ENCODE measurements around the gene EPX.
A peak's percentile ranks its signal among the peaks of the same experiment; 100 is the strongest.

Gene EPX

DNA sequence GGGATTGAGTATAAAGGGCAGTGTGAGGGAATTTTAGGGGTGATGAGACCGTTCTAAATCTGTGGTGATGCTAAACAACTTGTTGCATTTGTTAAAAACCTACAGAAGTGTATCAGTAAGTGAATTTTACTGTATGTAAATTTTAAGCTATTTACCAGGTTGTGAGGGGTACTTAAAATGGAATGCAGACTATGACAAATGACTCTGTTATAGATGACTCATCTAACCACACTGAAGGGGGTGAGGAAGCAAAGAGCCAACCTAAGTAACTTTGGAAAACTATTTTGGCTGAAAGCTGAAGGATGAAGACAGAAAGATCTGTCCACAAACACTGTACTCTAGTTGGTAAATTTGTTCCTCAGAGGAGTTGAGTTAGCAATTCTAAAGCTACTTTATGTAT lies 31.8 kb downstream of the EPX start:
- H4K8ac ChIP-seq (ENCODE audit: low read depth, low read length) = no peak overlapping the region
- no peak overlapping the region for H3K56ac ChIP-seq (ENCODE audit: low read length)
- no peaks in the 10 kb centered on the region for H3K36me3 ChIP-seq (ENCODE audit: control insufficient read depth, insufficient read depth, low read length)
- no peak overlapping the region for H3K4ac ChIP-seq (ENCODE audit: low read depth, low read length)
- WGBS (ENCODE audit: extremely low coverage, insufficient coverage, low lambda C conversion rate) = no CpG with 5 or more reads among the region's 1 CpG
- H4K5ac ChIP-seq (ENCODE audit: low read length) = no peak overlapping the region
- H3K4me2 ChIP-seq (ENCODE audit: low read length) = no peak overlapping the region
- H2BK5ac ChIP-seq (ENCODE audit: low read length) = no peak overlapping the region
- H3K27me3 ChIP-seq (ENCODE audit: insufficient read depth, low read length, poor library complexity) = no peaks in the 10 kb centered on the region
- no peak overlapping the region for H2BK15ac ChIP-seq (replicated peaks; ENCODE audit: low read depth)
- no peaks in the 10 kb centered on the region for H3K79me1 ChIP-seq (ENCODE audit: low read length)
- H2BK120ac ChIP-seq (ENCODE audit: low read depth, low read length) = no peak overlapping the region
- no peak overlapping the region for H3K18ac ChIP-seq (ENCODE audit: low read length)
- H3K79me2 ChIP-seq (ENCODE audit: control insufficient read depth, insufficient read depth, low read length) = no peaks in the 10 kb centered on the region
- DNase-seq = peak; percentile 76
- no peak overlapping the region for H3K4me3 ChIP-seq (ENCODE audit: low read length)
- H2AK5ac ChIP-seq (ENCODE audit: low read length) = no peak overlapping the region
- H3K23ac ChIP-seq (ENCODE audit: low read length) = no peak overlapping the region
- H3K4me1 ChIP-seq (ENCODE audit: control insufficient read depth, low read depth, low read length) = peaks cover 2% of the 10 kb centered on the region
- no peak overlapping the region for H3K9ac ChIP-seq (ENCODE audit: low read length)
- H3K27ac ChIP-seq (ENCODE audit: low read depth, low read length) = no peak overlapping the region

DNA sequence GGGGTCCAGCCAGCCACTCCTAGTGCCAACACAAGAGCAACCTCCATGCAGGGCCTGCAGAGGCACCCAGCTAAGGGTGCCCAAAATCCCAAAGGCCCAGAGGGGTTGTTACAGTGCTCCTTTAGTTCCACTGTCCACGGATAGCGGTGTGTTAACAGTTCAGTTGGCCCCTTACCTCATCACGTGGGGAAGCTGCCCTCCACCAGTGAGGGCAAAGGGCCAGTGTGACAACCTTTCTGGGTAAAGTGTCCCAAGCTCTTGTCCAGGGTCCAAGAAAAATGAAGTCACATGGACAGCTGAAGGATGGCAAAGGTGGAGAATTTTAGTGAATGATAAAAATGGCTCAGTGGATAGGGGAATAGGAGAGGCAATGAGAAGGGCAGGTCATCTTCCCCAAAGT lies 35.2 kb downstream of the EPX start:
- no peaks in the 10 kb centered on the region for H3K36me3 ChIP-seq (ENCODE audit: control insufficient read depth, insufficient read depth, low read length)
- no peaks in the 10 kb centered on the region for H3K79me1 ChIP-seq (ENCODE audit: low read length)
- no peak overlapping the region for H3K23ac ChIP-seq (ENCODE audit: low read length)
- no peak overlapping the region for H2BK5ac ChIP-seq (ENCODE audit: low read length)
- no peak overlapping the region for H3K4ac ChIP-seq (ENCODE audit: low read depth, low read length)
- no peak overlapping the region for H4K8ac ChIP-seq (ENCODE audit: low read depth, low read length)
- no peak overlapping the region for H4K5ac ChIP-seq (ENCODE audit: low read length)
- H3K18ac ChIP-seq (ENCODE audit: low read length) = no peak overlapping the region
- H3K56ac ChIP-seq (ENCODE audit: low read length) = no peak overlapping the region
- WGBS (ENCODE audit: extremely low coverage, insufficient coverage, low lambda C conversion rate) = no CpG with 5 or more reads among the region's 3 CpGs
- no peak overlapping the region for H3K27ac ChIP-seq (ENCODE audit: low read depth, low read length)
- H2BK15ac ChIP-seq (replicated peaks; ENCODE audit: low read depth) = no peak overlapping the region
- no peaks in the 10 kb centered on the region for H3K27me3 ChIP-seq (ENCODE audit: insufficient read depth, low read length, poor library complexity)
- H3K4me3 ChIP-seq (ENCODE audit: low read length) = no peak overlapping the region
- no peak overlapping the region for H3K4me2 ChIP-seq (ENCODE audit: low read length)
- no peak for DNase-seq
- H2BK120ac ChIP-seq (ENCODE audit: low read depth, low read length) = no peak overlapping the region
- no peak overlapping the region for H3K9ac ChIP-seq (ENCODE audit: low read length)
- no peaks in the 10 kb centered on the region for H3K79me2 ChIP-seq (ENCODE audit: control insufficient read depth, insufficient read depth, low read length)
- no peak overlapping the region for H2AK5ac ChIP-seq (ENCODE audit: low read length)
- no peaks in the 10 kb centered on the region for H3K4me1 ChIP-seq (ENCODE audit: control insufficient read depth, low read depth, low read length)

DNA sequence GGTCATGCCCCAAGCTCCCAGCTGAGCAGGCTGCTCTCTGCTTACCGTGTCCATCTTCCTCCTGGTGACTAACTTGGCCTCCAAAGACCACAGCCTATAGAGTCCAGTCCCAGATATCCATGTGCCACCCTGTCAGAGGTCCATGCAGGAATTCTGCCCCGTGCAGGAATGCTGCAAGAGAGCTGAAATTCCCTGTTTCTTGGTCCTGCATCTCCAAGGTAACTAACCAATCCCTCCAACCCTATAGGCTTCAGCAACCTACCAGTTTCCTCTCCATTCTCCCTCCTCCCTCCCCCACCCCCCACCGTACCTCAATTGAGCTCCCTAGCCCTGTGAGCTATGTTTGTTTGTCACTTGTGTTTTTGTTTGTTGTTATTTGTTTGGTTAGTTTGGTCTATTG lies 36.2 kb downstream of the EPX start:
- Histone ChIP-seq H3K4me1 (ENCODE audit: control insufficient read depth, low read depth, low read length) (no peaks in the 10 kb centered on the region), H3K27ac (ENCODE audit: low read depth, low read length) (no peak overlapping the region), H3K4me3 (ENCODE audit: low read length) (no peak overlapping the region), H2AK5ac (ENCODE audit: low read length) (no peak overlapping the region), H4K8ac (ENCODE audit: low read depth, low read length) (no peak overlapping the region), H3K18ac (ENCODE audit: low read length) (no peak overlapping the region), H3K23ac (ENCODE audit: low read length) (no peak overlapping the region), H3K4ac (ENCODE audit: low read depth, low read length) (no peak overlapping the region), H3K4me2 (ENCODE audit: low read length) (no peak overlapping the region), H2BK120ac (ENCODE audit: low read depth, low read length) (no peak overlapping the region), H3K79me2 (ENCODE audit: control insufficient read depth, insufficient read depth, low read length) (no peaks in the 10 kb centered on the region), H3K56ac (ENCODE audit: low read length) (no peak overlapping the region), H2BK15ac (replicated peaks; ENCODE audit: low read depth) (no peak overlapping the region), H3K36me3 (ENCODE audit: control insufficient read depth, insufficient read depth, low read length) (no peaks in the 10 kb centered on the region), H3K79me1 (ENCODE audit: low read length) (no peaks in the 10 kb centered on the region), H3K9ac (ENCODE audit: low read length) (no peak overlapping the region), H2BK5ac (ENCODE audit: low read length) (no peak overlapping the region), H3K27me3 (ENCODE audit: insufficient read depth, low read length, poor library complexity) (no peaks in the 10 kb centered on the region), H4K5ac (ENCODE audit: low read length) (peak overlapping the region; percentile 72)
- WGBS (ENCODE audit: extremely low coverage, insufficient coverage, low lambda C conversion rate) = no CpG with 5 or more reads among the region's 3 CpGs
- DNase-seq = peak; percentile 47

DNA sequence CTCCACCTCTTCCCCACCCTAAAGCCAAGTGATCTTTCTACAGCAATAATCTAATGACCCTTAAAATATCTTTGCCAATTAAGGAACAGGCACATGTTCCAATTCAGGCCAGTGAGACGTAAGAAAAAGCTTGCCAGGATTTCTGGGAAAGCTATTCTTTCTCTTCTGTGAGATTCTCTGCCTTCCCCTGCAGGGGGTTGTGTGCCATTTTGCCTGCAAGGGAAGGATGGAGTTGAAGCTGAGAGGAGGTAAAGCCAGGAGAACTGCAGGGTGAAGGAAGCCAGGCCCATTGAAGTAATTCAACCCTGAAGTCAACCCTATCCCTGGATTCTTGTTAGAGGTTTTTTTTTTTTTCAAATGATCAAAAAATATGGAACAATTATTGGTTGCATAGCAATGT lies 36.9 kb downstream of the EPX start:
- no peak overlapping the region for H2AK5ac ChIP-seq (ENCODE audit: low read length)
- H3K36me3 ChIP-seq (ENCODE audit: control insufficient read depth, insufficient read depth, low read length) = no peaks in the 10 kb centered on the region
- H2BK5ac ChIP-seq (ENCODE audit: low read length) = no peak overlapping the region
- no peaks in the 10 kb centered on the region for H3K4me1 ChIP-seq (ENCODE audit: control insufficient read depth, low read depth, low read length)
- no peak overlapping the region for H3K56ac ChIP-seq (ENCODE audit: low read length)
- H3K4ac ChIP-seq (ENCODE audit: low read depth, low read length) = no peak overlapping the region
- no peak overlapping the region for H3K4me3 ChIP-seq (ENCODE audit: low read length)
- H3K9ac ChIP-seq (ENCODE audit: low read length) = no peak overlapping the region
- H3K4me2 ChIP-seq (ENCODE audit: low read length) = no peak overlapping the region
- H3K27ac ChIP-seq (ENCODE audit: low read depth, low read length) = no peak overlapping the region
- no peaks in the 10 kb centered on the region for H3K27me3 ChIP-seq (ENCODE audit: insufficient read depth, low read length, poor library complexity)
- no CpG with 5 or more reads among the region's 1 CpG for WGBS (ENCODE audit: extremely low coverage, insufficient coverage, low lambda C conversion rate)
- no peak overlapping the region for H2BK15ac ChIP-seq (replicated peaks; ENCODE audit: low read depth)
- DNase-seq = no peak
- H3K79me1 ChIP-seq (ENCODE audit: low read length) = no peaks in the 10 kb centered on the region
- no peak overlapping the region for H2BK120ac ChIP-seq (ENCODE audit: low read depth, low read length)
- H3K23ac ChIP-seq (ENCODE audit: low read length) = no peak overlapping the region
- no peak overlapping the region for H3K18ac ChIP-seq (ENCODE audit: low read length)
- no peaks in the 10 kb centered on the region for H3K79me2 ChIP-seq (ENCODE audit: control insufficient read depth, insufficient read depth, low read length)
- H4K5ac ChIP-seq (ENCODE audit: low read length) = no peak overlapping the region
- H4K8ac ChIP-seq (ENCODE audit: low read depth, low read length) = no peak overlapping the region

DNA sequence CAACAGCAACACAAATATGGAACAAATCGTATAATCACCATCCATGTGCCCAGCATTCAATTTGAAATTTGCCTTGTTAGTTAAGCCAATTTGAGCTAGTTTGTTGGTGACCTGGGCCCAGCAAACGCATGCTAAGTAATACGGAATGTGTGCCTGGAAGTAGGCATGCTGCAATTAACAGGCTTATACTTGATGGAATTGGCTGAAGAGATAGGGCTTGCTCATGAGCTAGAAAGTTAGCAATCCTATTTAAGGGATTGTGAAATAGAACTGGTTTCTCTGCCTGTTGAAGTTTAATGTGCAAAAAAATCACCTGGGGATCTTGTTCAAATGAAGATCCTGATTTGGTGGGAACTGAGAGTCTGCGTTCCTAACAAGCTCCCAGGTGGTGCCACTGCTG lies 37.4 kb downstream of the EPX start:
- WGBS (ENCODE audit: extremely low coverage, insufficient coverage, low lambda C conversion rate) = no CpG with 5 or more reads among the region's 4 CpGs
- no peak overlapping the region for H4K8ac ChIP-seq (ENCODE audit: low read depth, low read length)
- no peaks in the 10 kb centered on the region for H3K79me2 ChIP-seq (ENCODE audit: control insufficient read depth, insufficient read depth, low read length)
- no peak overlapping the region for H3K4me3 ChIP-seq (ENCODE audit: low read length)
- no peak overlapping the region for H2AK5ac ChIP-seq (ENCODE audit: low read length)
- H3K27ac ChIP-seq (ENCODE audit: low read depth, low read length) = no peak overlapping the region
- no peak for DNase-seq
- no peak overlapping the region for H3K56ac ChIP-seq (ENCODE audit: low read length)
- H3K4ac ChIP-seq (ENCODE audit: low read depth, low read length) = no peak overlapping the region
- no peak overlapping the region for H2BK5ac ChIP-seq (ENCODE audit: low read length)
- no peak overlapping the region for H3K23ac ChIP-seq (ENCODE audit: low read length)
- no peaks in the 10 kb centered on the region for H3K4me1 ChIP-seq (ENCODE audit: control insufficient read depth, low read depth, low read length)
- no peak overlapping the region for H3K18ac ChIP-seq (ENCODE audit: low read length)
- H3K79me1 ChIP-seq (ENCODE audit: low read length) = no peaks in the 10 kb centered on the region
- H3K4me2 ChIP-seq (ENCODE audit: low read length) = no peak overlapping the region
- H3K27me3 ChIP-seq (ENCODE audit: insufficient read depth, low read length, poor library complexity) = no peaks in the 10 kb centered on the region
- no peak overlapping the region for H4K5ac ChIP-seq (ENCODE audit: low read length)
- H2BK120ac ChIP-seq (ENCODE audit: low read depth, low read length) = no peak overlapping the region
- no peak overlapping the region for H2BK15ac ChIP-seq (replicated peaks; ENCODE audit: low read depth)
- no peak overlapping the region for H3K9ac ChIP-seq (ENCODE audit: low read length)
- H3K36me3 ChIP-seq (ENCODE audit: control insufficient read depth, insufficient read depth, low read length) = no peaks in the 10 kb centered on the region

DNA sequence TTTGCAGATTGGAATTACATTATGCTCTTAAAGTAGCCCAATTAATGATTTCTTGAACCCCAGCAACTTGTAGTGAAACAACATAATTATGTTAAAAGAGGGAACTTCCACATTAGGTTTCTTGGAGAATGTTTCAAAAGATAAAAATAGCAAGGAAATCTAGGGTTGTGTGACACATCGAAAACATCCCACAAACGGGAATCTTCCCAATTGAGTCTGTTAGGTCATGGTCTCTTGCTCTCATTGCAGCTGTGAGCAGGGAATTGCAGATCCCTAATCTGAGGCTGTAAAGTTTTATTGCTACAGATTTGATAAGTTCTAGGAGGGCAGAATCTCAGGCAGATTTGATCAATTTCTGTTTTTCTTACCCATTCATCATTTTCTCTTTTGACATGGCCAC lies 39.1 kb downstream of the EPX start:
- Histone ChIP-seq H3K4me3 (ENCODE audit: low read length) (no peak overlapping the region), H3K27me3 (ENCODE audit: insufficient read depth, low read length, poor library complexity) (no peaks in the 10 kb centered on the region)
- WGBS (ENCODE audit: extremely low coverage, insufficient coverage, low lambda C conversion rate) = no CpG with 5 or more reads among the region's 2 CpGs

More for the DNA sequence above, 39.1 kb downstream of the EPX start:
- Histone ChIP-seq H3K4me2 (ENCODE audit: low read length) (no peak overlapping the region), H3K23ac (ENCODE audit: low read length) (no peak overlapping the region), H3K79me2 (ENCODE audit: control insufficient read depth, insufficient read depth, low read length) (no peaks in the 10 kb centered on the region), H4K8ac (ENCODE audit: low read depth, low read length) (no peak overlapping the region), H3K27ac (ENCODE audit: low read depth, low read length) (no peak overlapping the region), H3K9ac (ENCODE audit: low read length) (no peak overlapping the region), H3K36me3 (ENCODE audit: control insufficient read depth, insufficient read depth, low read length) (no peaks in the 10 kb centered on the region), H3K79me1 (ENCODE audit: low read length) (no peaks in the 10 kb centered on the region), H2AK5ac (ENCODE audit: low read length) (no peak overlapping the region), H2BK15ac (replicated peaks; ENCODE audit: low read depth) (no peak overlapping the region), H3K4me1 (ENCODE audit: control insufficient read depth, low read depth, low read length) (no peaks in the 10 kb centered on the region), H3K18ac (ENCODE audit: low read length) (no peak overlapping the region), H3K4ac (ENCODE audit: low read depth, low read length) (no peak overlapping the region), H2BK5ac (ENCODE audit: low read length) (no peak overlapping the region), H4K5ac (ENCODE audit: low read length) (no peak overlapping the region), H3K56ac (ENCODE audit: low read length) (no peak overlapping the region), H2BK120ac (ENCODE audit: low read depth, low read length) (no peak overlapping the region)
- DNase-seq = no peak

All from mesendoderm (in vitro differentiated cells).